Measurements from ENCODE around the gene L3MBTL2. TPM values are rescaled to one million over a fixed set of nuclear protein-coding genes. Genes with fewer than 3 reads are reported as not detected.
"Not testable (repeated sequence)": the region's sequence is repeated elsewhere in the genome, so short reads cannot be mapped to it uniquely, and the experiment has no call there.

Gene L3MBTL2
- polyA plus RNA-seq, 3 donors: 13.6 to 15.2 (median 14.0) TPM

GRCh38 chr22:41256254-41257253, 51.4 kb downstream of the L3MBTL2 start:
- Histone ChIP-seq H2AFZ (ENCODE audit: insufficient read depth, low read depth, low read length, poor library complexity, severe bottlenecking) (no peak overlapping the region), H4K20me1 (ENCODE audit: insufficient read depth, low read length) (no peaks in the 10 kb centered on the region), H3K4me3 (replicated peaks in 1 of 3; ENCODE audit: low read depth in 2 of 3, low read length in 3 of 3) (no peak overlapping the region), H3K4me2 (replicated peaks; ENCODE audit: extremely low read depth, low read length, poor library complexity, severe bottlenecking) (no peak overlapping the region), H3K4me1 (ENCODE audit: control insufficient read depth in 1 of 2, insufficient read depth in 2 of 2, low read length in 2 of 2) (no peaks in the 10 kb centered on the region), H3K79me2 (ENCODE audit: insufficient read depth, low read length) (no peaks in the 10 kb centered on the region), H3K36me3 (replicated peaks in 1 of 2; ENCODE audit: control insufficient read depth in 1 of 2, insufficient read depth in 2 of 2, low read length in 2 of 2) (peaks cover 90 to 96% of the 10 kb centered on the region in 2 donors), H3K9me3 (replicated peaks in 1 of 2; ENCODE audit: control insufficient read depth in 1 of 2, insufficient read depth in 1 of 2, low read length in 2 of 2) (no peaks in the 10 kb centered on the region), H3K9ac (ENCODE audit: insufficient read depth, low read length, poor library complexity, severe bottlenecking) (no peak overlapping the region), H3K27ac (ENCODE audit: low read depth in 1 of 2, low read length in 2 of 2) (no peak overlapping the region), H3K27me3 (ENCODE audit: control insufficient read depth in 2 of 2, insufficient read depth in 2 of 2, low read length in 2 of 2) (no peaks in the 10 kb centered on the region)
- WGBS (ENCODE audit: insufficient coverage): 91% methylated on average over 12 of the region's 20 CpGs
- intact Hi-C loops (cut with micrococcal nuclease): no loop called here
- H3K36me3 Mint-ChIP-seq: peaks cover 79 to 98% of the 10 kb centered on the region in 2 donors
- no peak for DNase-seq
- peaks cover 0 to 2% (median 0%) of the 10 kb centered on the region in 3 donors for H3K27me3 Mint-ChIP-seq (ENCODE audit: low read depth in 3 of 3)
- H3K4me3 Mint-ChIP-seq: no peak overlapping the region
- H3K4me1 Mint-ChIP-seq: peaks cover 2% of the 10 kb centered on the region
- no peak for TF ChIP-seq CTCF (IDR thresholded peaks at IDR 0.05)
- no peaks in the 10 kb centered on the region for H3K9me3 Mint-ChIP-seq
- H3K27ac Mint-ChIP-seq: peak overlapping the region in 5 of 7 donors; percentile 17 to 70 (median 65)

- peaks cover 2% of the 10 kb centered on the region for H3K4me1 Mint-ChIP-seq
- H3K27ac Mint-ChIP-seq: peak overlapping the region in 2 of 7 donors; percentile 28 to 37
- H3K36me3 Mint-ChIP-seq: peaks cover 82 to 99% of the 10 kb centered on the region in 2 donors
- no peaks in the 10 kb centered on the region for H3K9me3 Mint-ChIP-seq
- Histone ChIP-seq H3K9ac (ENCODE audit: insufficient read depth, low read length, poor library complexity, severe bottlenecking) (no peak overlapping the region), H3K79me2 (ENCODE audit: insufficient read depth, low read length) (no peaks in the 10 kb centered on the region), H3K4me1 (ENCODE audit: control insufficient read depth in 1 of 2, insufficient read depth in 2 of 2, low read length in 2 of 2) (no peaks in the 10 kb centered on the region), H3K4me3 (replicated peaks in 1 of 3; ENCODE audit: low read depth in 2 of 3, low read length in 3 of 3) (no peak overlapping the region), H3K27ac (ENCODE audit: low read depth in 1 of 2, low read length in 2 of 2) (no peak overlapping the region), H3K9me3 (replicated peaks in 1 of 2; ENCODE audit: control insufficient read depth in 1 of 2, insufficient read depth in 1 of 2, low read length in 2 of 2) (no peaks in the 10 kb centered on the region), H3K27me3 (ENCODE audit: control insufficient read depth in 2 of 2, insufficient read depth in 2 of 2, low read length in 2 of 2) (no peaks in the 10 kb centered on the region), H2AFZ (ENCODE audit: insufficient read depth, low read depth, low read length, poor library complexity, severe bottlenecking) (no peak overlapping the region), H3K4me2 (replicated peaks; ENCODE audit: extremely low read depth, low read length, poor library complexity, severe bottlenecking) (no peak overlapping the region), H4K20me1 (ENCODE audit: insufficient read depth, low read length) (no peaks in the 10 kb centered on the region), H3K36me3 (replicated peaks in 1 of 2; ENCODE audit: control insufficient read depth in 1 of 2, insufficient read depth in 2 of 2, low read length in 2 of 2) (peaks cover 92 to 98% of the 10 kb centered on the region in 2 donors)
- no peak for DNase-seq
- intact Hi-C loops (cut with micrococcal nuclease): no loop called here
- peaks cover 0 to 4% (median 0%) of the 10 kb centered on the region in 3 donors for H3K27me3 Mint-ChIP-seq (ENCODE audit: low read depth in 3 of 3)
- WGBS (ENCODE audit: insufficient coverage): 96% methylated on average over 11 of the region's 11 CpGs
- TF ChIP-seq CTCF (IDR thresholded peaks at IDR 0.05): no peak
- H3K4me3 Mint-ChIP-seq: no peak overlapping the region
These were observed 52.6 kb downstream of the L3MBTL2 start for GRCh38 chr22:41257696-41258095.

- H3K79me2 ChIP-seq (ENCODE audit: insufficient read depth, low read length); H2AFZ ChIP-seq (ENCODE audit: insufficient read depth, low read depth, low read length, poor library complexity, severe bottlenecking); H3K9ac ChIP-seq (ENCODE audit: insufficient read depth, low read length, poor library complexity, severe bottlenecking); H3K4me3 ChIP-seq (replicated peaks in 1 of 3; ENCODE audit: low read depth in 2 of 3, low read length in 3 of 3); H3K4me2 ChIP-seq (replicated peaks; ENCODE audit: extremely low read depth, low read length, poor library complexity, severe bottlenecking); H3K27ac Mint-ChIP-seq; H3K4me3 Mint-ChIP-seq; intact Hi-C loops (cut with micrococcal nuclease); H3K27me3 ChIP-seq (ENCODE audit: control insufficient read depth in 2 of 2, insufficient read depth in 2 of 2, low read length in 2 of 2); H3K4me1 ChIP-seq (ENCODE audit: control insufficient read depth in 1 of 2, insufficient read depth in 2 of 2, low read length in 2 of 2); H4K20me1 ChIP-seq (ENCODE audit: insufficient read depth, low read length); H3K9me3 Mint-ChIP-seq; H3K9me3 ChIP-seq (replicated peaks in 1 of 2; ENCODE audit: control insufficient read depth in 1 of 2, insufficient read depth in 1 of 2, low read length in 2 of 2); H3K4me1 Mint-ChIP-seq; H3K27me3 Mint-ChIP-seq (ENCODE audit: low read depth in 3 of 3); DNase-seq; H3K27ac ChIP-seq (ENCODE audit: low read depth in 1 of 2, low read length in 2 of 2): not testable (repeated sequence)
- H3K36me3 ChIP-seq (replicated peaks in 1 of 2; ENCODE audit: control insufficient read depth in 1 of 2, insufficient read depth in 2 of 2, low read length in 2 of 2): peaks cover 94 to 100% of the 10 kb centered on the region in 2 donors
- H3K36me3 Mint-ChIP-seq: peaks cover 85 to 100% of the 10 kb centered on the region in 2 donors
- WGBS (ENCODE audit: insufficient coverage): 100% methylated on average over 1 of the region's 4 CpGs
These were observed 54.6 kb downstream of the L3MBTL2 start for GRCh38 chr22:41259756-41260155.

Data from CD14-positive monocyte (primary cell).